Measurements from ENCODE around the gene ZDHHC14. TPM values are rescaled to one million over a fixed set of nuclear protein-coding genes. Genes with fewer than 3 reads are reported as not detected.

ZDHHC14 gene
- total RNA-seq, 1 experiment from 2014 or later: 17.3 TPM

- H3K27me3 Mint-ChIP-seq (ENCODE audit: unreplicated experiment): no peaks in the 10 kb centered on the region
- H3K36me3 Mint-ChIP-seq (ENCODE audit: insufficient read depth, unreplicated experiment): no peaks in the 10 kb centered on the region
- H3K27ac Mint-ChIP-seq (ENCODE audit: unreplicated experiment): no peak overlapping the region
- CTCF ChIA-PET: no interaction called here
- BruUV-seq (replicated peaks): no TSS peak
- no peak for TF ChIP-seq CTCF (IDR thresholded peaks at IDR 0.05; ENCODE audit: unreplicated experiment)
- no peaks in the 10 kb centered on the region for H3K9me3 Mint-ChIP-seq (ENCODE audit: low read depth, unreplicated experiment)
- no peak overlapping the region for H3K4me3 Mint-ChIP-seq (ENCODE audit: low read depth, unreplicated experiment)
- DNase-seq: no peak
- intact Hi-C loops (cut with micrococcal nuclease; ENCODE audit: unreplicated experiment): no loop called here
- H3K4me1 Mint-ChIP-seq (ENCODE audit: low read depth, unreplicated experiment): no peaks in the 10 kb centered on the region
These were observed 182.8 kb downstream of the ZDHHC14 start for GRCh38 chr6:157563611-157564284.

GRCh38 chr6:157568702-157569101, 187.7 kb downstream of the ZDHHC14 start:
- Mint-ChIP-seq H3K27ac (ENCODE audit: unreplicated experiment) (no peak overlapping the region), H3K36me3 (ENCODE audit: insufficient read depth, unreplicated experiment) (no peaks in the 10 kb centered on the region), H3K4me3 (ENCODE audit: low read depth, unreplicated experiment) (no peak overlapping the region), H3K9me3 (ENCODE audit: low read depth, unreplicated experiment) (no peaks in the 10 kb centered on the region), H3K27me3 (ENCODE audit: unreplicated experiment) (no peaks in the 10 kb centered on the region), H3K4me1 (ENCODE audit: low read depth, unreplicated experiment) (no peaks in the 10 kb centered on the region)
- CTCF ChIA-PET: no interaction called here
- no peak for DNase-seq
- no TSS peak for BruUV-seq (replicated peaks)
- intact Hi-C loops (cut with micrococcal nuclease; ENCODE audit: unreplicated experiment): no loop called here
- no peak for TF ChIP-seq CTCF (IDR thresholded peaks at IDR 0.05; ENCODE audit: unreplicated experiment)

GRCh38 chr6:157569543-157569942, 188.6 kb downstream of the ZDHHC14 start:
- DNase-seq: no peak
- no peaks in the 10 kb centered on the region for H3K27me3 Mint-ChIP-seq (ENCODE audit: unreplicated experiment)
- no TSS peak for BruUV-seq (replicated peaks)
- H3K27ac Mint-ChIP-seq (ENCODE audit: unreplicated experiment): no peak overlapping the region
- intact Hi-C loops (cut with micrococcal nuclease; ENCODE audit: unreplicated experiment): no loop called here
- H3K36me3 Mint-ChIP-seq (ENCODE audit: insufficient read depth, unreplicated experiment): no peaks in the 10 kb centered on the region
- CTCF ChIA-PET: no interaction called here
- TF ChIP-seq CTCF (IDR thresholded peaks at IDR 0.05; ENCODE audit: unreplicated experiment): no peak
- no peaks in the 10 kb centered on the region for H3K4me1 Mint-ChIP-seq (ENCODE audit: low read depth, unreplicated experiment)
- H3K4me3 Mint-ChIP-seq (ENCODE audit: low read depth, unreplicated experiment): no peak overlapping the region
- no peaks in the 10 kb centered on the region for H3K9me3 Mint-ChIP-seq (ENCODE audit: low read depth, unreplicated experiment)

DNA sequence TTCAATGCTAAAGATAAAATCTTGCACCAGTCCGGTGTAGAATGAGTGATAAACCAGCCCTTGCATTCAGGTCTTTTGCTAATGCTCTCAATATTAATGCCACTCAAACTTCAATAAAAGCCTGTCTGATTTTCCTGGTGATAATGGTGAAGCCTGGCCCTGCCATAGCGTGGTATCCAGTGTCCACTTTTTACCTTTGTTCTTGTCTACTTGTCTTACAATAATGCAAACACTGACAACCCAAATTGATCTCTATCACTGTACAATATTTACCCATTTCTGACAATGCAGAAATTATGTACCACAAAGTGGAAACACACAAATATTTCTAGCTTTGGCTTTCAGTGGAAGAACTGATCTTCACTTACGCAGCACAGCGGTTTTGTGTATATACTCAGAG, 189.1 kb downstream of the ZDHHC14 start:
- Mint-ChIP-seq H3K9me3 (ENCODE audit: low read depth, unreplicated experiment) (no peaks in the 10 kb centered on the region), H3K4me1 (ENCODE audit: low read depth, unreplicated experiment) (no peaks in the 10 kb centered on the region), H3K27ac (ENCODE audit: unreplicated experiment) (no peak overlapping the region), H3K36me3 (ENCODE audit: insufficient read depth, unreplicated experiment) (no peaks in the 10 kb centered on the region), H3K27me3 (ENCODE audit: unreplicated experiment) (no peaks in the 10 kb centered on the region), H3K4me3 (ENCODE audit: low read depth, unreplicated experiment) (no peak overlapping the region)
- no peak for DNase-seq
- TF ChIP-seq CTCF (IDR thresholded peaks at IDR 0.05; ENCODE audit: unreplicated experiment): no peak
- no TSS peak for BruUV-seq (replicated peaks)
- intact Hi-C loops (cut with micrococcal nuclease; ENCODE audit: unreplicated experiment): no loop called here
- CTCF ChIA-PET: no interaction called here

Measured in Calu3 (cell line).